Putamen (tissue), 1 donor: ENCODE data around the gene MYO18A.

Experiments
- DNase-seq: peaks from one replicate; pipeline ENCODE4 v3.0.0-alpha.2; 2016; ENCODE audit warnings: low spot score

Gene MYO18A

DNA sequence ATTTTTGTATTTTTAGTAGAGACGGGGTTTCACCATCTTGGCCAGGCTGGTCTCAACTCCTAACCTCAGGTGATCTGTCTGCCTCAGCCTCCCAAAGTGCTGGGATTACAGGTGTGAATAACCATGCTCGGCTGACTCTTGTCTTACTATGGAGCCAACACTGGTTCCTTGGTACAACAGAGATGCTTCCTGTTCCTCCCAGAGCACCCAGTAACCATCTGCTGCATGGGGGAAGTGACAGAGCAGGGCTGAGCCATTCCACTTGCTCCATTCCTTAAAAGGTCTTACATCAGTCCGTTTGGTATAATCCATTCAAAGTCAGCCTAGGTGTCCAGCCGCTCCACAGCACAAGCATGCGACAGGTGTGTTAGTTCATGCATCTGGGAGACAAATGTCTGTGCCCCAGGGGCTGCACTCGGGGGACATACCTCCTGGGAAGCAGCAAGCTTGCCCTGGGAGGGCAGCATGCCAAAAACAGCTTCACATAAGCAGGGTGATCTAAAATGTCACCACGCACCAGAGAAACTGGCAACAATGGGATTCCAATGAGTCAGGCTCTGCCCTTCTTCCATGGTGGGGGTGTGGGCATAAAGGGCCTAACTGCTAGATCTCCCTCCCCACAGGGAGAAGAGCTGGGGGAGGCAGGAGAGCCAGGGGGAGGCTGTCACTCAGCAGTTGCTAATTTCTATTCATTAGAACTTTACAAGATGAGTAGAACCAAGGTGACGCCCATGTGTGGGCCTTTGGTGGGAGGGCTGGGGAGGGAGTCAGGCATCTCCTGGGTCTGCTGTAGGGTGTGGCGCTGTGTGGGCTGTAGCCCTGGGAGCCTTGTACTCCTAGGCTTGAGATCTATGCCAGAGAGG, 101.8 kb downstream of the MYO18A start:
- DNase-seq = peak; percentile 87

DNA sequence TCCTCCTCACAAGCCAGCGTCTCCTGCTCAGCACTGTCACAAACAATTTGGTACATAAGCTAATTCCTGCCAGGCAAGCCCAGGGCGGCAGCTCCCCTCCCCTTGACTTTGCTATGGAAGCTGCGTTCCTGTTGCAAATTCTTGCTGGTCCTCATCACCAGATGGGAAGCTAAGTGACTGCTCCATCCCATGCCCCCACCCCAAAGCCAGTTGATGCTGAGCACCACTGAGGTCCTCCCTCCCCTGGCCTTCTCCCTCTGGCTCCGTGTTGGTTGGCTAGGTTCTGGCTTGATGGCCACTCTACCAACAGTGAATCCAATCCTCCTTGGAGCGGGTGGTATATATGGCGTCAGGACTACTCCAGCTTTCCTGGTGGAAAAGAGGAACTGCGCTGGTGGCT, 102.9 kb downstream of the MYO18A start:
- DNase-seq = no peak

GRCh38 chr17:29076722-29077121, 103.5 kb downstream of the MYO18A start:
- DNase-seq = peak; percentile 69

DNA sequence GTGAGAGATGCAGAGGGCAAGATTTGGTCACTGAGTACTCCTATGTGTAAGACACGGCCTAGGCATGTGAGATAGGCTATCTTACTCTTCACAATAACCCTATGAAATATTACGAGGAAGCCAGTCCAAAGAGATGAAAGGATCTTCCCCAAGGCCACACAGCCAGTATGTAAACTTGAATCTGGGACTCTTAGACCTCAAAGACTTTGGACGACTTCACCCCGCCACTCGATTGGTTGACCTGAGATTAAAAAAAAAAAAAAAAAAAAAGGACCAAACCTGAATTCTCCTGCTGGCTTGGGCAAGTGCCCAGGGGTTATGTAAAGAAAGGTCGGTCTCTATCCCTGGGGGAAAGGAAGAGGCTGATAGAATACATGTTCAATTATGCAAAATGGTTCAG, 104.1 kb downstream of the MYO18A start:
- DNase-seq = no peak

DNA sequence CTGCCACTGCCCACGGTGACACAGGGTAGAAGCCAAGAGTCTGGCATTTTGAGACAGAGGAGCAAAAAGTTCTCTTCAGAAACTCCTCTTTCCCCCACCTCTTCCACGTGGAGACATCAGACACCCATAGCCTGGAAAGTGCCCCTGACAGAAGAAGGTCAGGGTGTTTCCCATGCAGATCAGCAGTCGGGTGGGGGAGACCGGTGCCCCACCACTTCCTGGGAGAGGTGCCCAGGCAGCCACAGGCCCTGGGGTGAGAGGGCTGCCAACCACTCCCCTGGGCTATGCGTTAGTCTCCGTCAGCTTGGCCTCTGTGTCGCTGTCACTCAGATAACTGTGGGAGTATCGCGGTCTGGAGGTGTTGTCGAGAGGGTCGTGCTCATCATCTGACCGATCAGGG, 105.7 kb downstream of the MYO18A start:
- no peak for DNase-seq

DNA sequence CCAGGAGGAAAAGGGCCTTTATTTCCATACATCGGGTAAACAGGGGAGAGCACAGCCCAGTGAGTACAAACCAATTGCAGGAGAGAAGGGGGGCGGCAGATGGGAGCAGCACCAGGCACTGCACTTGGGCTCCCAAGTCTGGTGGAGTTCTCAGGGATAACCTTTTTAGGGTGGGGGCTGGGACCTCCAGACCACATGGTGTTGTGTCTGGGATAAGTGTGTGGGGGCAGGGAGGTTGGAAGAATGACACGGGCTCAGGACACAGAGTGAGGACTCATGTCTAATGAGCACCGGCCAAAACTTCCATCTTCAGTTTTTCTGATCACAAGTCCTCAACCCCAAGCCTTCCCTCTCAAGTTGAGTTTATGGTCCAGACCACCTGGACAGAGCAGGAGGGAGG, 106.7 kb downstream of the MYO18A start:
- DNase-seq = no peak

DNA sequence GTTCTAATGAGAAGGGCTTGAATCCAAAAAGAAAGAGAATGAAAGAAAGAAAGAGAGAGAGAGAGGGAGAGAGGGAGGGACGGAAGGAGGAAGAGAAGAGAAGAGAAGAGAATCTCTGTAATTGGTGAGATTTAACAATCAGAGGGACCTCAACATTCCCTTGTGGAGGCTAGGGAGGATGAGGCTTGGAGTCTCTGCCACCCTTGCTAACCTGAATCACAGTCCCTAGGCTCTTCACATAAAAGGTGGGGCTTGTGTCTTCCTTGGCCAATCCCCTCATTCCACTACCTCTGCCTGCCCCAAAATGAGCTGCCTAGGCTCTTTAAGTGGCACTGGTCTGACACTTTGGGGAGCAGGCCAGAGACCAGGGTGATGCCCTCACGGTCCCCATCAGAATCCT, 107.2 kb downstream of the MYO18A start:
- DNase-seq = no peak

DNA sequence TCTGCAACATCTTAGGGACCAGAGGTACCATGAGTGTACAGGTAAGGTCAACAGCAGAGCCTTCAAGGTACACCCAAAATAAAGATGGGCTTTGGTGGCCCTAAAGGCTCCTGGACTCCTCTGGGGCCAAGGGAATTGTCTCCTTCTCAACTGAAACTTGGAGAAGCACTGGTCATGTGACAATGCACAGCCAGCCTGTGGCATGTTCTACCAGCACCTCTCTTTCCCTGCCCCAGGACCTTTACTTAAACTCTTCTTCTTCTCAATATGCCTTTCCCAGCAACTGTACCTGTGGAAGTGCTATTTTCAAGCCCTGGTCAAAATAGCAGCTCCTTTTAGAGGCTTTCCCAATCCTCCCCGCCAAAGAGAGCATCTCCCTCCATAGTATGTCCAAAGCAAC, 108.9 kb downstream of the MYO18A start:
- no peak for DNase-seq

DNA sequence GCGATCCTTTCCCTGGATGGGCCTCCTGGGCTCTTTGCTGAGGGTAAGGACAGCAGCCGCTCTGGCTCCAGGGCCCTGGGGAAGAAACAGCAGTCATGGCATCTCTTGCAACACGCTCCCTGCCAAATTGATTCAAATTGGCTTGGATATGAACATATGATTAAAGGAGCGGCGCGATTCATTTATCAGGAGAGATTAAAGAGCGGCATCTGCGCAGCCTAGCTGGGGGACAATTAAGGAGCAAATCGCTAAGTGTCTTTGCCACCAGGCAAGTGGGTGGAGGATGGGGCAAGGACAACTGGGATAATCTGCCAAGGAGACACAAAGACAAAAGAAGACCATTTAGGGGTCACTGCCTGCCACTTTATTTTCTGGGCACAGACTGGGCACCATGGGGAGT, 109.4 kb downstream of the MYO18A start:
- DNase-seq = no peak

- no peak for DNase-seq
Measured at GRCh38 chr17:29070308-29070707, 109.9 kb downstream of the MYO18A start.

DNA sequence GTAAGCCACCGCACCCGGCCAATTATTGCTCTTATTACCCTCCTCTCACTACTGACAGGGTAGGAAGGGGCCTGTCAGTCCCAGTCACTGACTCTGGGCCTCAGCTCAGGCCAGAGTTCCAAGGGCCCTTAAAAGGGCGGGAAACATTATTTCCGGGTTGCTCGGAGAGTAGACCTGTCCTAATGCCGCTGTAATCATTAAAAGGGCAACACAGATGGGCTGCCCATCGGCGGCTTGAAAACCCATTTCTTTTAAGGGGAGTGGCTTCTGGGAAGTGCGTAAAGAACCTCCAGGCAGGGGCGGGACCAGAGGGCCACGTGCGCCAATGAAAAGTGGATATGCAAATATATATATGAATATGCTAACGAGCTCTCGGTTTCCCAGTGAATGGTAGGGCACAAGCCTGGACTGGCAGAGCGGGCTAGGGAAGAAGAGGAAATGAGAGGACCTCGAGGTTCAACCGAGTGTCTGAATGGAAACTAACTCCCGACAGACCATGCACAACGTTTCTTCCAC, 110.6 kb downstream of the MYO18A start:
- no peak for DNase-seq

DNA sequence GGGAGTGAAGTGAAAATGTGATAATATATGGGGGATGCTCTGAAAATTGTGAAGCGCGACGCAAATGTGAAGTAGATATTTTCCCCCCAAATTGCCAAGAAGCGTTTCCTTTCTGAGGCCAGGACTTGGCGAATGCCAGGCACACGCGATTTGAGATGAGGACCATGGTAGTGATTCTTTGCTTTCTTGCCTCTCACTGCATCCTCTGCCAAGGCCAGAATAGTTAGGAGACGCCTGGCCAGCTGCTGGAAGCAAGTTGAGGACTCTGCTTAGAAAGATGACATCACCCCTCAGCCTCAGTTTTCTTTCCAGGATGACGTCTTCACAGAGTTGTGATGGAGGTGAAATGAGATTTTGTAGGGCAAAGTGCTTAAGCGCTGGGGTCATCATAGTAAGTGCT, 111.4 kb downstream of the MYO18A start:
- DNase-seq = no peak

DNA sequence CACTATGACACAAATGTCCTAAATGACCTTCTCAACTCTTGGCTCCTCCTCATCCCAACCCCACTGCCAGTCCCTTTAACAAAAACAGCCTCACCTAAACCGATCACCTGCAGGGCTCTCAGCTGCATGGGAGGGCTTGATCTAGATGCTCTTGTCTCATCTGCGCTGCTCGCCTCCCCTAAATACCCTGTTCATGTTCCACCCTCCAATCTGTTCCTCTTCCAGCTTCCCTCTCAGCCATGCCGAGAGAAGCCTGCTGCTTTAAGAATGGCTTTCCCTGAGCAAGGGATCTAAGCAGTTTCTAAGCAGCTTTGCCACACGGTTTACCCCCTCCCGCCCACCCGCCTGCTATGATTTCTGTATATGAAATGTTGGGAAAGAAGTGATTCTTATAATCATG, 113.6 kb downstream of the MYO18A start:
- DNase-seq = no peak

DNA sequence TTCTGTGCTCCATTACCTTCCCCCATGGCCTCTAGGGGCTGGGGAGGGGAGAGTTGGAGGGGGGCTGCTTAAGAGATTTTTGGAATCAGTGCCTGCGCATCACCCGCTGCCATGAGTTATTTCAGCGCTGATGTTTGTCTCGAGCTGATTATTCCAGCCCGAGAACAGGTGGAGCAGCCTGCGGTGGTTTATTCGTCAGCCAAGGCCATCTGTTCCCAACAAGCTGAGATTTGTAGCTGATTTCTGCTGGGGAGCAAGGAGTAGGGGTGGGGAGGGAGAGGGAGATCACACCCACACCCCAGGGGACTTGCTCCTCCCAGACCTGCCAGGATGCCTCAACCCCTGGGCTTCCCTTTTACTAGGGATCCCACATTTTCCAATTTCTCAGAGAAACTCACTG, 114.2 kb downstream of the MYO18A start:
- DNase-seq = no peak

DNA sequence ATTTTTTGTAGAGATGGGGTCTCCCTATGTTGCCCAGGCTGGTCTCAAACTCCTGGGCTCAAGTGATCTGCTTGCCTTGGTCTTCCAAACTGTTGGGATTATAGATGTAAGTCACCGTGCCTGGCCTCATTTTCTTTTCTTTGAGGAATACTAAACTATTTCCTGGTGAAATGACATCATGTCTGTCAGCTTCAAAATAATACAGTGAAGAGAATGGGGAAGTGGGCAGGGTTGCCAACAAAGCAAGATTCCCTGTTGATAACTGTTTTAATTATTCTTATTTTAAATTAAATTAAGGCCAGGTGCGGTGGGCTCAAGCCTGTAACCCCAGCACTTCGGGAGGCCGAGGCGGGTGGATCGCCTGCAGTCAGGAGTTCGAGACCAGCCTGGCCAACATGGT, 116.2 kb downstream of the MYO18A start:
- DNase-seq = no peak

GRCh38 chr17:29062215-29062614, 118.0 kb downstream of the MYO18A start:
- DNase-seq = no peak

- no peak for DNase-seq
Measured at GRCh38 chr17:29061036-29061435, 119.2 kb downstream of the MYO18A start.

DNA sequence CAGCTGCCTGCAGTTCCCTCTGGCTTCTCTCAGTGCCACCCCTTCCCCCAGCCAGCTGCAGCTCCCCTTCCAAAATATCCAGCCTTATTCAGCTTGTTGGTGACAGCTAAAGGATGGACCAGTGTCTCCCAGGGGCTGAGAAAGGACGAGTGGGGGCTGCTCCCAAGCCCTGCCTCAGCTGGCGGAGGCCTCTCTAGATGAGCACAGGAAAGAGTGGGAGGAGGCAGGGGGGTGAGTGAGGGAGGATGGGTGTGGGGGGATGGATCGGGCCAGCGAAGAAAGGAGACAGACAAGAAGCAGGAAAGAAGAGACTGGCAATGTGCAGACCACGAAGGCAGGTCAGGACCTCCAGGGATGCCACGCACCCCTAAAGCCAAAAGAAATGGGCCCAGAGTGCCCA, 119.7 kb downstream of the MYO18A start:
- no peak for DNase-seq

DNA sequence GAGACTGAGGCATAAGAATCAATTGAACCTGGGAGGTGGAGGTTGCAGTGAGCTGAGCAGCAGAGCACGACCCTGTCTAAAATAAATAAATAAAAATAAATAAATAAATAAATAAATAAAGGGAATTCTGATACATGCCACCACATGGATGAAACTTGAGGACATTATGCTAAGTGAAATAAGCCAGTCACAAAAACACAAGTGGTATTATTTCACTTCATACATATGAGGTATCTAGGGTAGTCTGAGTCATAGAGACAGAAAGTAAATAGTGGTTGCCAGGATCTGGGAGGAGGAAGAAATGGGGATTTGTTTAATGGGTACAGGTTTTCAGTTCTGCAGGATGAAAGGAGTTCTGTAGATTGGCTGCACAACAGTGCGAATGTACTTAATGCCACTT, 120.9 kb downstream of the MYO18A start:
- no peak for DNase-seq

GRCh38 chr17:29058391-29058790, 121.8 kb downstream of the MYO18A start:
- DNase-seq = no peak

GRCh38 chr17:29057361-29057760, 122.8 kb downstream of the MYO18A start:
- DNase-seq = no peak

GRCh38 chr17:29054835-29055234, 125.4 kb downstream of the MYO18A start:
- no peak for DNase-seq

GRCh38 chr17:29051731-29052130, 128.5 kb downstream of the MYO18A start:
- no peak for DNase-seq

- no peak for DNase-seq
Measured at GRCh38 chr17:29051194-29051593, 129.0 kb downstream of the MYO18A start.
